SK-N-SH treated with all-trans-retinoic acid at 6 μM for 48 hours (cell line): ENCODE data around the gene PSRC1.

Experiments used
- ARNTL ChIP-seq: fragments of 450-650 bp; formaldehyde crosslinking; IDR thresholded peaks from 2 replicates; pipeline ENCODE4 v1.5.0; 2020; ENCODE audit warnings: low read depth, mild to moderate bottlenecking, moderate library complexity, borderline replicate concordance
- ZFP30 ChIP-seq: fragments of 450-650 bp; formaldehyde crosslinking; IDR thresholded peaks from 2 replicates; pipeline ENCODE4 v1.5.0; 2022; ENCODE audit warnings: mild to moderate bottlenecking, moderate library complexity

GRCh38 chr1:109235137-109235536, 47.8 kb downstream of the PSRC1 start:
- no peak for TF ChIP-seq ARNTL
- no peak for TF ChIP-seq ZFP30 (CRISPR knock-in tag)
